Measurements from ENCODE around the gene PLXNB2.

The PLXNB2 gene

GRCh38 chr22:50249341-50250248 lies 57.9 kb downstream of the PLXNB2 start:
- DNase-seq (ENCODE audit: low spot score) (no peak), ATAC-seq (ENCODE audit: low read depth) (no peak)
- Histone ChIP-seq H3K27me3 (ENCODE audit: insufficient read depth, poor library complexity, severe bottlenecking) (no peaks in the 10 kb centered on the region), H3K36me3 (ENCODE audit: low read depth) (peaks cover 13% of the 10 kb centered on the region), H3K9me3 (ENCODE audit: severe bottlenecking) (no peaks in the 10 kb centered on the region), H3K27ac (ENCODE audit: poor library complexity, severe bottlenecking) (no peak overlapping the region), H3K4me1 (ENCODE audit: insufficient read depth, poor library complexity, severe bottlenecking) (no peaks in the 10 kb centered on the region), H3K4me3 (ENCODE audit: severe bottlenecking) (no peak overlapping the region)
- TF ChIP-seq CTCF (IDR thresholded peaks at IDR 0.05; ENCODE audit: poor library complexity, severe bottlenecking), result no peak

- H3K4me1 ChIP-seq (ENCODE audit: insufficient read depth, poor library complexity, severe bottlenecking), result no peaks in the 10 kb centered on the region
- H3K27ac ChIP-seq (ENCODE audit: poor library complexity, severe bottlenecking), result no peak overlapping the region
Measured at GRCh38 chr22:50248196-50249081, 59.0 kb downstream of the PLXNB2 start.

GRCh38 chr22:50247748-50248147 lies 59.7 kb downstream of the PLXNB2 start:
- Histone ChIP-seq H3K4me3 (ENCODE audit: severe bottlenecking) (no peak overlapping the region), H3K27me3 (ENCODE audit: insufficient read depth, poor library complexity, severe bottlenecking) (no peaks in the 10 kb centered on the region), H3K4me1 (ENCODE audit: insufficient read depth, poor library complexity, severe bottlenecking) (no peaks in the 10 kb centered on the region), H3K36me3 (ENCODE audit: low read depth) (peaks cover 13% of the 10 kb centered on the region), H3K27ac (ENCODE audit: poor library complexity, severe bottlenecking) (no peak overlapping the region), H3K9me3 (ENCODE audit: severe bottlenecking) (no peaks in the 10 kb centered on the region)
- peak; percentile 89 for DNase-seq (ENCODE audit: low spot score)
- ATAC-seq (ENCODE audit: low read depth), result peak; percentile 41
- no peak for TF ChIP-seq CTCF (IDR thresholded peaks at IDR 0.05; ENCODE audit: poor library complexity, severe bottlenecking)

More at GRCh38 chr22:50248196-50249081, 59.0 kb downstream of the PLXNB2 start:
- TF ChIP-seq CTCF (IDR thresholded peaks at IDR 0.05; ENCODE audit: poor library complexity, severe bottlenecking), result no peak
- DNase-seq (ENCODE audit: low spot score) (no peak), ATAC-seq (ENCODE audit: low read depth) (no peak)
- Histone ChIP-seq H3K27me3 (ENCODE audit: insufficient read depth, poor library complexity, severe bottlenecking) (no peaks in the 10 kb centered on the region), H3K36me3 (ENCODE audit: low read depth) (peaks cover 13% of the 10 kb centered on the region), H3K4me3 (ENCODE audit: severe bottlenecking) (no peak overlapping the region), H3K9me3 (ENCODE audit: severe bottlenecking) (no peaks in the 10 kb centered on the region)

GRCh38 chr22:50246242-50247175 lies 60.9 kb downstream of the PLXNB2 start:
- ATAC-seq (ENCODE audit: low read depth) (no peak), DNase-seq (ENCODE audit: low spot score) (no peak)
- Histone ChIP-seq H3K4me3 (ENCODE audit: severe bottlenecking) (no peak overlapping the region), H3K27me3 (ENCODE audit: insufficient read depth, poor library complexity, severe bottlenecking) (no peaks in the 10 kb centered on the region), H3K4me1 (ENCODE audit: insufficient read depth, poor library complexity, severe bottlenecking) (peaks cover 1% of the 10 kb centered on the region), H3K36me3 (ENCODE audit: low read depth) (peaks cover 13% of the 10 kb centered on the region), H3K9me3 (ENCODE audit: severe bottlenecking) (no peaks in the 10 kb centered on the region), H3K27ac (ENCODE audit: poor library complexity, severe bottlenecking) (no peak overlapping the region)
- TF ChIP-seq CTCF (IDR thresholded peaks at IDR 0.05; ENCODE audit: poor library complexity, severe bottlenecking), result no peak
